ENCODE measurements around the gene CEP68.
"Not testable (repeated sequence)": the region's sequence is repeated elsewhere in the genome, so short reads cannot be mapped to it uniquely, and the experiment has no call there.

CEP68 gene

GRCh38 chr2:65093211-65093610 is 37.0 kb downstream of the CEP68 start:
- no peak for DNase-seq

GRCh38 chr2:65096948-65097347 is 40.7 kb downstream of the CEP68 start:
- no peak for DNase-seq

GRCh38 chr2:65097844-65098243 is 41.6 kb downstream of the CEP68 start:
- no peak for DNase-seq

- DNase-seq, result no peak
Observed at GRCh38 chr2:65098741-65099140, 42.5 kb downstream of the CEP68 start.

- DNase-seq, result no peak
Observed at GRCh38 chr2:65101071-65101470, 44.9 kb downstream of the CEP68 start.

GRCh38 chr2:65103013-65103715 is 46.9 kb downstream of the CEP68 start:
- DNase-seq, result no peak

- DNase-seq, result no peak
Observed at GRCh38 chr2:65107530-65107929, 51.3 kb downstream of the CEP68 start.

GRCh38 chr2:65108780-65109179 is 52.6 kb downstream of the CEP68 start:
- no peak for DNase-seq

GRCh38 chr2:65112633-65113032 is 56.4 kb downstream of the CEP68 start:
- DNase-seq, result no peak

GRCh38 chr2:65113229-65113628 is 57.0 kb downstream of the CEP68 start:
- DNase-seq, result no peak

- no peak for DNase-seq
Observed at GRCh38 chr2:65113816-65114215, 57.6 kb downstream of the CEP68 start.

GRCh38 chr2:65114921-65115320 is 58.7 kb downstream of the CEP68 start:
- DNase-seq, result no peak

GRCh38 chr2:65116645-65117044 is 60.4 kb downstream of the CEP68 start:
- DNase-seq, result no peak

- DNase-seq, result no peak
Observed at GRCh38 chr2:65120990-65121693, 64.9 kb downstream of the CEP68 start.

- no peak for DNase-seq
Observed at GRCh38 chr2:65122313-65122712, 66.1 kb downstream of the CEP68 start.

- not testable (repeated sequence) for DNase-seq
Observed at GRCh38 chr2:65125457-65125856, 69.2 kb downstream of the CEP68 start.

GRCh38 chr2:65128297-65129190 is 72.3 kb downstream of the CEP68 start:
- DNase-seq, result no peak

- DNase-seq, result no peak
Observed at GRCh38 chr2:65129286-65129825, 73.1 kb downstream of the CEP68 start.

- peak; percentile 98 for DNase-seq
Observed at GRCh38 chr2:65129826-65130663, 73.8 kb downstream of the CEP68 start, which contains the start of gene RAB1A. Gene RAB1A (minus strand): TSS chr2:65130106. CDS start chr2:65129915, 191 bp downstream.

- DNase-seq, result no peak
Observed at GRCh38 chr2:65130664-65131175, 74.5 kb downstream of the CEP68 start.

GRCh38 chr2:65132930-65133329 is 76.7 kb downstream of the CEP68 start:
- DNase-seq, result not testable (repeated sequence)

- no peak for DNase-seq
Observed at GRCh38 chr2:65133626-65134025, 77.4 kb downstream of the CEP68 start.
